Stimulated activated memory B cell treated with anti-CD40 and anti-IgM and Interleukin-4, amounts not matched to agents 10 μg/mL and 1 μg/mL and 100 μg/mL, for 72 hours (primary cell): ENCODE data around the gene ZNFX1.

ENCODE experiments used
- ATAC-seq: fragments of 150-1000 bp; cut with Tn5 transposase; 2 replicates; pipeline ENCODE4 v1.10.0; 2021
- H3K27ac Mint-ChIP-seq: one replicate; pipeline ENCODE4 v1.8.0; 2022; ENCODE audit warnings: mild to moderate bottlenecking, mixed read lengths
- H3K27me3 Mint-ChIP-seq: one replicate; pipeline ENCODE4 v1.8.0; 2022; ENCODE audit warnings: mixed read lengths
- H3K36me3 Mint-ChIP-seq: one replicate; pipeline ENCODE4 v1.8.0; 2022; ENCODE audit warnings: mixed read lengths
- H3K4me1 Mint-ChIP-seq: one replicate; pipeline ENCODE4 v1.8.0; 2022; ENCODE audit warnings: mixed read lengths
- H3K4me3 Mint-ChIP-seq: one replicate; pipeline ENCODE4 v1.8.0; 2022; ENCODE audit warnings: mild to moderate bottlenecking, moderate library complexity, mixed read lengths
- H3K9me3 Mint-ChIP-seq: one replicate; pipeline ENCODE4 v1.8.0; 2022; ENCODE audit warnings: mixed read lengths

Gene ZNFX1

GRCh38 chr20:49256261-49256660 is 21.6 kb downstream of the ZNFX1 start:
- no peaks in the 10 kb centered on the region for H3K27me3 Mint-ChIP-seq
- H3K36me3 Mint-ChIP-seq = peaks cover 85% of the 10 kb centered on the region
- no peaks in the 10 kb centered on the region for H3K9me3 Mint-ChIP-seq
- ATAC-seq = no peak
- H3K27ac Mint-ChIP-seq = no peak overlapping the region
- no peaks in the 10 kb centered on the region for H3K4me1 Mint-ChIP-seq
- H3K4me3 Mint-ChIP-seq = no peak overlapping the region

- no peak overlapping the region for H3K27ac Mint-ChIP-seq
- ATAC-seq = no peak
- H3K36me3 Mint-ChIP-seq = peaks cover 84% of the 10 kb centered on the region
- no peaks in the 10 kb centered on the region for H3K27me3 Mint-ChIP-seq
- no peaks in the 10 kb centered on the region for H3K9me3 Mint-ChIP-seq
- no peak overlapping the region for H3K4me3 Mint-ChIP-seq
- H3K4me1 Mint-ChIP-seq = no peaks in the 10 kb centered on the region
These were observed 25.1 kb downstream of the ZNFX1 start for GRCh38 chr20:49252556-49253350.

- no peak overlapping the region for H3K4me3 Mint-ChIP-seq
- H3K4me1 Mint-ChIP-seq = no peaks in the 10 kb centered on the region
- peaks cover 57% of the 10 kb centered on the region for H3K36me3 Mint-ChIP-seq
- ATAC-seq = no peak
- H3K27me3 Mint-ChIP-seq = no peaks in the 10 kb centered on the region
- H3K9me3 Mint-ChIP-seq = no peaks in the 10 kb centered on the region
- no peak overlapping the region for H3K27ac Mint-ChIP-seq
These were observed 28.8 kb downstream of the ZNFX1 start for GRCh38 chr20:49248879-49249665.

GRCh38 chr20:49248301-49248700 is 29.6 kb downstream of the ZNFX1 start:
- Mint-ChIP-seq H3K9me3 (no peaks in the 10 kb centered on the region), H3K36me3 (peaks cover 56% of the 10 kb centered on the region), H3K27ac (no peak overlapping the region), H3K27me3 (no peaks in the 10 kb centered on the region), H3K4me1 (no peaks in the 10 kb centered on the region), H3K4me3 (no peak overlapping the region)
- no peak for ATAC-seq

GRCh38 chr20:49247792-49248191 is 30.1 kb downstream of the ZNFX1 start:
- H3K27ac Mint-ChIP-seq = no peak overlapping the region
- peaks cover 51% of the 10 kb centered on the region for H3K36me3 Mint-ChIP-seq
- no peaks in the 10 kb centered on the region for H3K27me3 Mint-ChIP-seq
- no peaks in the 10 kb centered on the region for H3K9me3 Mint-ChIP-seq
- no peaks in the 10 kb centered on the region for H3K4me1 Mint-ChIP-seq
- H3K4me3 Mint-ChIP-seq = no peak overlapping the region
- ATAC-seq = no peak

- Mint-ChIP-seq H3K27ac (no peak overlapping the region), H3K4me3 (no peak overlapping the region), H3K4me1 (no peaks in the 10 kb centered on the region), H3K36me3 (peaks cover 46% of the 10 kb centered on the region), H3K27me3 (no peaks in the 10 kb centered on the region), H3K9me3 (no peaks in the 10 kb centered on the region)
- ATAC-seq = no peak
These were observed 30.6 kb downstream of the ZNFX1 start for GRCh38 chr20:49247169-49247723.

- Mint-ChIP-seq H3K4me1 (no peaks in the 10 kb centered on the region), H3K4me3 (no peak overlapping the region), H3K27ac (peak overlapping the region; percentile 19), H3K27me3 (no peaks in the 10 kb centered on the region), H3K36me3 (peaks cover 46% of the 10 kb centered on the region), H3K9me3 (no peaks in the 10 kb centered on the region)
- ATAC-seq = peak; percentile 62
These were observed 31.7 kb downstream of the ZNFX1 start for GRCh38 chr20:49245921-49246740.

- Mint-ChIP-seq H3K27me3 (no peaks in the 10 kb centered on the region), H3K4me1 (no peaks in the 10 kb centered on the region), H3K36me3 (peaks cover 67% of the 10 kb centered on the region), H3K27ac (peak overlapping the region; percentile 2), H3K4me3 (no peak overlapping the region), H3K9me3 (no peaks in the 10 kb centered on the region)
- ATAC-seq = no peak
These were observed 40.3 kb downstream of the ZNFX1 start for GRCh38 chr20:49237531-49237930.

GRCh38 chr20:49236301-49236700 is 41.6 kb downstream of the ZNFX1 start:
- no peak for ATAC-seq
- H3K4me3 Mint-ChIP-seq = no peak overlapping the region
- no peak overlapping the region for H3K27ac Mint-ChIP-seq
- H3K9me3 Mint-ChIP-seq = no peaks in the 10 kb centered on the region
- H3K36me3 Mint-ChIP-seq = peaks cover 63% of the 10 kb centered on the region
- H3K27me3 Mint-ChIP-seq = no peaks in the 10 kb centered on the region
- peaks cover 2% of the 10 kb centered on the region for H3K4me1 Mint-ChIP-seq

GRCh38 chr20:49234831-49235230 is 43.0 kb downstream of the ZNFX1 start:
- H3K36me3 Mint-ChIP-seq = peaks cover 66% of the 10 kb centered on the region
- ATAC-seq = no peak

GRCh38 chr20:49233226-49233625 is 44.6 kb downstream of the ZNFX1 start:
- ATAC-seq = no peak
- H3K27ac Mint-ChIP-seq = no peak overlapping the region
- H3K9me3 Mint-ChIP-seq = no peaks in the 10 kb centered on the region
- H3K36me3 Mint-ChIP-seq = peaks cover 71% of the 10 kb centered on the region
- H3K4me3 Mint-ChIP-seq = no peak overlapping the region
- H3K4me1 Mint-ChIP-seq = peaks cover 21% of the 10 kb centered on the region
- no peaks in the 10 kb centered on the region for H3K27me3 Mint-ChIP-seq

More at GRCh38 chr20:49234831-49235230, 43.0 kb downstream of the ZNFX1 start:
- Mint-ChIP-seq H3K9me3 (no peaks in the 10 kb centered on the region), H3K4me1 (peaks cover 17% of the 10 kb centered on the region), H3K27me3 (no peaks in the 10 kb centered on the region), H3K4me3 (no peak overlapping the region), H3K27ac (peak overlapping the region; percentile 46)

- H3K4me1 Mint-ChIP-seq = peaks cover 21% of the 10 kb centered on the region
- H3K36me3 Mint-ChIP-seq = peaks cover 64% of the 10 kb centered on the region
- H3K4me3 Mint-ChIP-seq = no peak overlapping the region
- H3K9me3 Mint-ChIP-seq = no peaks in the 10 kb centered on the region
- no peaks in the 10 kb centered on the region for H3K27me3 Mint-ChIP-seq
- no peak for ATAC-seq
- H3K27ac Mint-ChIP-seq = peak overlapping the region; percentile 89
These were observed 46.4 kb downstream of the ZNFX1 start for GRCh38 chr20:49231471-49231870.

- Mint-ChIP-seq H3K27me3 (no peaks in the 10 kb centered on the region), H3K9me3 (no peaks in the 10 kb centered on the region), H3K27ac (peak overlapping the region; percentile 89), H3K4me1 (peaks cover 28% of the 10 kb centered on the region), H3K36me3 (peaks cover 66% of the 10 kb centered on the region), H3K4me3 (peak overlapping the region; percentile 54)
- ATAC-seq = peak; percentile 96
These were observed 47.2 kb downstream of the ZNFX1 start for GRCh38 chr20:49230561-49231133.

GRCh38 chr20:49230021-49230420 is 47.8 kb downstream of the ZNFX1 start:
- peaks cover 71% of the 10 kb centered on the region for H3K36me3 Mint-ChIP-seq
- peaks cover 28% of the 10 kb centered on the region for H3K4me1 Mint-ChIP-seq
- peak overlapping the region; percentile 89 for H3K27ac Mint-ChIP-seq
- ATAC-seq = no peak
- no peaks in the 10 kb centered on the region for H3K9me3 Mint-ChIP-seq
- no peak overlapping the region for H3K4me3 Mint-ChIP-seq
- no peaks in the 10 kb centered on the region for H3K27me3 Mint-ChIP-seq
